Amniotic stem cell (primary cell): Measurements from ENCODE around the gene GOLPH3.
"Not testable (repeated sequence)": the region's sequence is repeated elsewhere in the genome, so short reads cannot be mapped to it uniquely, and the experiment has no call there.

Source experiments
- DNase-seq: peaks from one replicate; lab custom pipeline; 2025; lab: John Stamatoyannopoulos, UW

Gene GOLPH3

DNA sequence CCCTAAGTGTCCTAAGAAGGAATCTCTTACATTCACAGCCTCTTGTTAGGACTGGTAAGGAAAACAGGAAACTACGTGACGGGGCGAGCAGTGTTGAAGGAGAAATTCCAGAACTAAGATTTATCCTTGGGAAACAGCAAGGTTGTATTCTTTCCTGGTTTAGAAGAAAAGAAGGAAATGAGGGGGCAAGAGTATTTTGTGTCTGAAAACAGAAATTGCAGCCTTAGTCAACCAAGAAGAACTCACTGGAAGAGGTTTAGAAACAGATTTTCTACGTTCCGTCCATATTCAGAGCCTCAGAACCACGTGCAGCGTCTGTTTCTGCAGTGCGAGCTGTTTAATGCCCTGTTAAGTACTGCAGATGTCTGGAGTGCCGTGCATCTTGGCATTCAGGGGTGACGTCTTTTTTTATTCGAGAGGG is 75.2 kb downstream of the GOLPH3 start:
- no peak for DNase-seq

DNA sequence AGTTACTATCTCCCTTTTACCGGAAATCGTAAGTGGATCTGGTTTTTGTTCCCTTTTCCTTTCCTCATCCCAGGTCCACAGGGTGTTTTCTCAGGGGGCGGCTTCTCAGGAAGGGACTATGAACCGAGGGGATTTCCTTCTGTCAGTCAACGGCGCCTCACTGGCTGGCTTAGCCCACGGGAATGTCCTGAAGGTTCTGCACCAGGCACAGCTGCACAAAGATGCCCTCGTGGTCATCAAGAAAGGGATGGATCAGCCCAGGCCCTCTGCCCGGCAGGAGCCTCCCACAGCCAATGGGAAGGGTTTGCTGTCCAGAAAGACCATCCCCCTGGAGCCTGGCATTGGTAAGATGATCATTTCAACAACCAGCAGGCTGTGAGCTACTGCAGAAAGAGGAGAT is 75.8 kb downstream of the GOLPH3 start:
- DNase-seq: no peak

DNA sequence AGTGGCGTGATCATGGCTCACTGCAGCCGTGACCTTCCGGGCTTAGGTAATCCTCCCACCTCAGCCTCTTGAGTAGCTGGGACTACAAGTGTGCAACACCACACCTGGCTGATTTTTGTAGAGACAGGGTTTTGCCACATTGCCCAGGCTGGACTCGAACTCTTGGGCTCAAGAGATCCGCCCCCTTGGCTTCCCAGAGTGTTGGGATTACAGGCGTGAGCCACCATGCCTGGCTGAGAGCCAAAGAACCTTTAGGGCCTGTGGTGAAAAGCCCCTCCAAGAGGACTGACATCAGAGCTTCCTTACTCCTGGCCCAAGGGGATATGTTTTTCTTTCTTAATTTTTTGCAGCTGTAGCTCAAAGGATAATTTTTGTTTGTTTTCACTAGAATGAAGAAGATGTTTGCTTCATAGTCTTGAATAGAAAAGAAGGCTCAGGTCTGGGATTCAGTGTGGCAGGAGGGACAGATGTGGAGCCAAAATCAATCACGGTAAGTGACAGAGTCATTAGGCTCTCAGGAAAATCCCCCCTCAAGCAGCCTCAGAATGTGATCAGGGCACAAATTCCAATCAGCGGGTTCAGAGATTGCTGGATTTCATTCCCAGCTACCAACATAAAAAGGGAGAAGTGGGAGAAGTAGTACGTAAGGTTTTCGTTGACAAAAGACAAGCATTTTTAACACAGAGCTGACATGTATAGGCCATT is 77.1 kb downstream of the GOLPH3 start:
- DNase-seq: no peak

DNA sequence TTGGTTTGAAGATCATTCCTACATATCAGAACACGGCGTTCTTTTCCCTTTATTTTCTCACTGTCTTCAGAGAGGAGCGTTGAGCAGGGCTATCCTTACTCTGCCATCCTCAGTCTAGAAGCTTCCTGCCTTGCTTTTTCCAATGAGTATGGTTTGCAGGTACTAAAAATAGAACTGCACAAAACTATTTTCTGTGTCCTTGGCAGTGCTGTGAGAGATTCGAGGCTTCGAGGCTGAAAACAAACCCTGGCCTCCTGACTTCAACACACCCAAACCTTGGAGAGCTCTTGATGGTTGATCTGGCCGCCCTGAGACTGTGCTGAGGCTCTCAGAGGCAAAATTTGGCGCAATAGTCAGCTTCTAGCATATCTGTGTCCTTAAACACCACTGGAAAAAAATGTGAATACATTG is 78.9 kb downstream of the GOLPH3 start:
- DNase-seq: no peak

DNA sequence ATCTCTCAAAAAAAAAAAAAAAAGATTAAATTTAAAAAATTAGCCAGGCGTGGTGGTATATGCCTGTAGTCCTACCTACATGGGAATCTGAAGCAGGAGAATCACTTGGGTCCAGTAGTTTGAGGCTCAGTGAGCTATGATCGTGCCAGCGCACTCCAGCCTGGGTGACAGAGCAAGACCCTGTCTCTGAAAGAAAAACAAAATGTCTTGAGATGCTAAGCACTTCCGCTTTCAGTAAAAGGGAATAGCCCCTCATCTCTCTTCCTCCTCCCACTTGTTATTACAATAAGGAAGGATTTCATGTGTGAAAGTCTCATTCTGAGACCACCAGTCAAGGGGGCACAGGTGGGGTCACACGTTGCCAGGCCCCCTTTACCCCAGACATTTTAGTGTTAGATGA is 79.4 kb downstream of the GOLPH3 start:
- no peak for DNase-seq

DNA sequence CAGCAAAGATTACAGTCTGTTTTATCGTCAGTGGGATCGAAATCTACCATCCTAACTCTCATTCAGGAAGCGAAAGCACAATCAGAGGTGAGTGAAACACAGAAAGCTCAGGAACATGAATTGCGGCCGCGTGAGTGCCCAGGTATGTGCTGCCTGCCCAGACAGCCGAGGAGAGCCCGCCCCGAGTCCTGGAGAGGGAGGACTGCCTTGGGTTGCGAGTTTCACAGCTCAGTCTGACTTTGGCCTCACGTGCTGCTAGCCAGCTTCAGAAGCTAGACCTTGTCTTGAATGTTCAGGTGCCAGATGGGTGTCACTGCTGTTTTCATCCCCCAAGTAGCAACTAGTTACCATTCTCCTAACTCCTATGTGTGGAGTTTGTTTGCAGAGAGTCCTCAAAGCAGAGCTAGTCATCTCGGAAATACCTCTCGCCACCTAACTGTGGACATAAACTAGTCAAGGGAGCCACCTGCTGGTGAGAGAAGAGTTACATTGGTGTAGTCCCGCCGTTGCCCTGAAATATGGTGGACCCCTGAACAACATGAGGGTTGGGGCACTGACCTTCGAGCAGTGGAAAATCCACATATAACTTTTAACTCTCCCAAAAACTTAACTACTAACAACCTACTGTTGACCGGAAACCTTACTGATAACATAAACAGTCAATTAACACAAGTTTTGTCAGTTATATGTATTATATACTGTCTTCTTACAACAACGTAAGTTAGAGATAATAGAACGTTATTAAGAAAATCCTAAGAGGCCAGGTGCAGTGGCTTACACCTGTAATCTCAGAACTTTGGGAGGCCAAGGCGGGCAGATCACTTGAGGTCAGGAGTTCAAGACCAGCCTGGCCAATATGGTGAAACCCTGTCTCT is 80.9 kb downstream of the GOLPH3 start:
- peak; percentile 71 for DNase-seq

DNA sequence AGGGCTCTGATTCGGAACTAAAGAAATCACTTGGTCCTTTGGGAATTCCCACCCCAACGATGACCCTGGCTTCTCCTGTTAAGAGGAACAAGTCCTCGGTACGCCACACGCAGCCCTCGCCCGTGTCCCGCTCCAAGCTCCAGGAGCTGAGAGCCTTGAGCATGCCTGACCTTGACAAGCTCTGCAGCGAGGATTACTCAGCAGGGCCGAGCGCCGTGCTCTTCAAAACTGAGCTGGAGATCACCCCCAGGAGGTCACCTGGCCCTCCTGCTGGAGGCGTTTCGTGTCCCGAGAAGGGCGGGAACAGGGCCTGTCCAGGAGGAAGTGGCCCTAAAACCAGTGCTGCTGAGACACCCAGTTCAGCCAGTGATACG is 83.4 kb downstream of the GOLPH3 start:
- DNase-seq: no peak

DNA sequence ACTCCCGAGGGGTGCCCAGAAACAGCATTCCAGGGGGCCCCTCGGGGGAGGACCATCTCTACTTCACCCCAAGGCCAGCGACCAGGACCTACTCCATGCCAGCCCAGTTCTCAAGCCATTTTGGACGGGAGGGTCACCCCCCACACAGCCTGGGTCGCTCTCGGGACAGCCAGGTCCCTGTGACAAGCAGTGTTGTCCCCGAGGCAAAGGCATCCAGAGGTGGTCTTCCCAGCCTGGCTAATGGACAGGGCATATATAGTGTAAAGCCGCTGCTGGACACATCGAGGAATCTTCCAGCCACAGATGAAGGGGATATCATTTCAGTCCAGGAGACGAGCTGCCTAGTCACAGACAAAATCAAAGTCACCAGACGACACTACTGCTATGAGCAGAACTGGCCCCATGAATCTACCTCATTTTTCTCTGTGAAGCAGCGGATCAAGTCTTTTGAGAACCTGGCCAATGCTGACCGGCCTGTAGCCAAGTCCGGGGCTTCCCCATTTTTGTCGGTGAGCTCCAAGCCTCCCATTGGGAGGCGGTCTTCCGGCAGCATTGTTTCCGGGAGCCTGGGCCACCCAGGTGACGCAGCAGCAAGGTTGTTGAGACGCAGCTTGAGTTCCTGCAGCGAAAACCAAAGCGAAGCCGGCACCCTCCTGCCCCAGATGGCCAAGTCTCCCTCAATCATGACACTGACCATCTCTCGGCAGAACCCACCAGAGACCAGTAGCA is 83.9 kb downstream of the GOLPH3 start:
- DNase-seq: no peak

DNA sequence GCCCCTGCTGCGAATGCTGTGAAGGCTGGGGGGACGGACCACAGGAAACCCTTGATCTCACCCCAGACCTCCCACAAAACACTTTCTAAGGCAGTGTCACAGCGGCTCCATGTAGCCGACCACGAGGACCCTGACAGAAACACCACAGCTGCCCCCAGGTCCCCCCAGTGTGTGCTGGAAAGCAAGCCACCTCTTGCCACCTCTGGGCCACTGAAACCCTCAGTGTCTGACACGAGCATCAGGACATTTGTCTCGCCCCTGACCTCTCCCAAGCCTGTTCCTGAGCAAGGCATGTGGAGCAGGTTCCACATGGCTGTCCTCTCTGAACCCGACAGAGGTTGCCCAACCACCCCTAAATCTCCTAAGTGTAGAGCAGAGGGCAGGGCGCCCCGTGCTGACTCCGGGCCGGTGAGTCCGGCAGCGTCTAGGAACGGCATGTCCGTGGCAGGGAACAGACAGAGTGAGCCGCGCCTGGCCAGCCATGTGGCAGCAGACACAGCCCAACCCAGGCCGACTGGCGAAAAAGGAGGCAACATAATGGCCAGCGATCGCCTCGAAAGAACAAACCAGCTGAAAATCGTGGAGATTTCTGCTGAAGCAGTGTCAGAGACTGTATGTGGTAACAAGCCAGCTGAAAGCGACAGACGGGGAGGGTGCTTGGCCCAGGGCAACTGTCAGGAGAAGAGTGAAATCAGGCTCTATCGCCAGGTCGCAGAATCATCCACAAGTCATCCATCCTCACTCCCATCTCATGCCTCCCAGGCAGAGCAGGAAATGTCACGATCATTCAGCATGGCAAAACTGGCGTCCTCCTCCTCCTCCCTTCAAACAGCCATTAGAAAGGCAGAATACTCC is 84.7 kb downstream of the GOLPH3 start:
- no peak for DNase-seq

DNA sequence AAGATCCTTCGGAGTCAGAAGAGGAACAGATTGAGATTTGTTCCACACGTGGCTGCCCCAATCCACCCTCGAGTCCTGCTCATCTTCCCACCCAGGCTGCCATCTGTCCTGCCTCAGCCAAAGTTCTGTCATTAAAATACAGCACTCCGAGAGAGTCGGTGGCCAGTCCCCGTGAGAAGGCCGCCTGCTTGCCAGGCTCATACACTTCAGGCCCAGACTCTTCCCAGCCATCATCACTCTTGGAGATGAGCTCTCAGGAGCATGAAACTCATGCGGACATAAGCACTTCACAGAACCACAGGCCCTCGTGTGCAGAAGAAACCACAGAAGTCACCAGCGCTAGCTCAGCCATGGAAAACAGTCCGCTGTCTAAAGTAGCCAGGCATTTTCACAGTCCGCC is 85.9 kb downstream of the GOLPH3 start:
- DNase-seq: no peak

DNA sequence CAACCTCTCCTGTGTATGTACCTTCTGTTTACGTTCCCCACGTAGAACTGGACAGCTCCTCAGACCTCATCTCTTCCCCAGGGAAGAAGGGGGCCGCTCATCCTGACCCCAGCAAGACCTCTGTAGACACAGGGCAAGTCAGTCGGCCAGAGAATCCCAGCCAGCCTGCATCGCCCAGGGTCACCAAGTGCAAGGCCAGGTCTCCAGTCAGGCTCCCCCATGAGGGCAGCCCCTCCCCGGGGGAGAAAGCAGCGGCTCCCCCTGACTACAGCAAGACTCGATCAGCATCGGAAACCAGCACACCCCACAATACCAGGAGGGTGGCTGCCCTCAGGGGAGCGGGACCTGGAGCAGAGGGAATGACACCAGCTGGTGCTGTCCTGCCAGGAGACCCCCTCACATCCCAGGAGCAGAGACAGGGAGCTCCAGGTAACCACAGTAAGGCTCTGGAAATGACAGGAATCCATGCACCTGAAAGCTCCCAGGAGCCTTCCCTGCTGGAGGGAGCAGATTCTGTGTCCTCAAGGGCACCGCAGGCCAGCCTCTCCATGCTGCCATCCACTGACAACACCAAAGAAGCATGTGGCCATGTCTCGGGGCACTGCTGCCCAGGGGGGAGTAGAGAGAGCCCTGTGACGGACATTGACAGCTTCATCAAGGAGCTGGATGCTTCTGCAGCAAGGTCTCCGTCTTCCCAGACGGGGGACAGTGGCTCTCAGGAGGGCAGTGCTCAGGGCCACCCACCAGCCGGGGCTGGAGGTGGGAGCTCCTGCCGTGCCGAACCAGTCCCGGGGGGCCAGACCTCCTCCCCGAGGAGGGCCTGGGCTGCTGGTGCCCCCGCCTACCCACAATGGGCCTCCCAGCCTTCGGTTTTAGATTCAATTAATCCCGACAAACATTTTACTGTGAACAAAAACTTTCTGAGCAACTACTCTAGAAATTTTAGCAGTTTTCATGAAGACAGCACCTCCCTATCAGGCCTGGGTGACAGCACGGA is 86.7 kb downstream of the GOLPH3 start:
- no peak for DNase-seq

DNA sequence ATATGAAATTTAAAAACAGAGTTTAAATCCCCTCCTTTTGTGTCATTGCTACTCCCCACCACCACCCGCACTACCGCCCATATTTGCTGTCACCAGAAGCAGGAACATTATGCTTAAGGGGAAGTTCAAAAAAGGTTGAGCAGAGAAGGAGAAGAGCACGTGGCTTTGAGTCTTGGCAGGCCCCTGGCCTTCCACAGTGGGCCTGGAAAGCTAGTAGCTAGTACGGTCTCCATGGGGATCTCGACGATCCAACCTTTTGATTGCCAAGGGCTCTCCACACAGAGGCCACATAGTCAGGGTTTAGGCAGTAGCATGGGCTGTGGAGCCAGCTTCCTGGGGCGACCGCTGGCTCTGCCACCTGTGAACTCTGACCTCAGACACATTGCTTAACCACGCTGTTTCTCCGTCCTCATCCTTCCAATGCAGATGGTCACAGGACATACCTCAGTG is 90.1 kb downstream of the GOLPH3 start:
- DNase-seq: no peak

DNA sequence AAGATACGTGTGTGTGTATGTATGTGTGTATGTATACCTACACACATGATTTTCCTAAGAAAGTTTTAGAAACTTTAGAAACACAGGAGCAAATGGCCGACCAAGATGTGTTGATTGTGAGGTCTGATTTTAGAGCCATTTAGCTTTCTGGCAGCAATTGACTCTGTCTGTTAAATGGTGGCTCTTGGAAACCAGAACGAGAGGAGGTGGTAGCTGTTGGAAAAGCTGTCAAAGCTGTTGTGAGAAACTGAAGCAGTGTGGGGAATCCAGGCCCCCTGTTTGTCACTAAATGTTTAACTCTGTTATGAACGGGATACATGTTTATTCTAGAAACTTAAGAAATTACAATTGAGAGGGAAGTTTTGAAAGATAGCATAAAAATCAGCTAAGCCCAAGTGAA is 91.4 kb downstream of the GOLPH3 start:
- no peak for DNase-seq

DNA sequence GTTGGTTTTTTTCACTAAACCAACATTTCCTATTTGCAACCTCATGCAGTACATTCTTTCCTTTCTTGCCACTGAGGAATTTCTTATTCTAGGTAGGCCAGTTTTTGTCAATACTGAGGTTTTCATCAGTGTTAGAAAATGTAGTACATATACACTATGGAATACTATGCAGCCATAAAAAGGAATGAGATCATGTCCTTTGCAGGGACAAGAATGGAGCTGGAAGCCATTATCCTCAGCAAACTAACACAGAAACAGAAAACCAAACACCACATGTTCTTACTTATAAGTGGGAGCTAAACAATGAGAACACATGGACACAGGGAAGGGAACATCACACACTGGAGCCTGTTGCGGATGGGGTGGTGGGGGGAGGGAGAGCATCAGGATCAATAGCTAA is 93.6 kb downstream of the GOLPH3 start:
- not testable (repeated sequence) for DNase-seq

DNA sequence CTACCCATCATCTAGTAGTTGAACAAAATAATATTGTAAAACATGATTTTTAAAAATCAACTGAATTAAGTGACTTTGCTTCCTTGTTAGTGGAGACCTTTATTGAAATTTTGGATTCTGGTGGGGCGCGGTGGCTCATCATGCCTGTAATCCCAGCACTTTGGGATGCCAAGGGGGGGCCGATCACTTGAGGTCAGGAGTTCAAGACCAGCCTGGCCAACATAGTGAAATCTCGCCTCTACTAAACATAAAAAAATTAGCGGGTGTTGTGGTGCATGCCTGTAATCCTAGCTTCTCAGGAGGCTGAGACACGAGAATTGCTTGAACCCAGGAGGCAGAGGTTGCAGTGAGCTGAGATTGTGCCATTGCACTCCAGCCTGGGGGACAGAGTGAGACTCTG is 95.3 kb downstream of the GOLPH3 start:
- not testable (repeated sequence) for DNase-seq

DNA sequence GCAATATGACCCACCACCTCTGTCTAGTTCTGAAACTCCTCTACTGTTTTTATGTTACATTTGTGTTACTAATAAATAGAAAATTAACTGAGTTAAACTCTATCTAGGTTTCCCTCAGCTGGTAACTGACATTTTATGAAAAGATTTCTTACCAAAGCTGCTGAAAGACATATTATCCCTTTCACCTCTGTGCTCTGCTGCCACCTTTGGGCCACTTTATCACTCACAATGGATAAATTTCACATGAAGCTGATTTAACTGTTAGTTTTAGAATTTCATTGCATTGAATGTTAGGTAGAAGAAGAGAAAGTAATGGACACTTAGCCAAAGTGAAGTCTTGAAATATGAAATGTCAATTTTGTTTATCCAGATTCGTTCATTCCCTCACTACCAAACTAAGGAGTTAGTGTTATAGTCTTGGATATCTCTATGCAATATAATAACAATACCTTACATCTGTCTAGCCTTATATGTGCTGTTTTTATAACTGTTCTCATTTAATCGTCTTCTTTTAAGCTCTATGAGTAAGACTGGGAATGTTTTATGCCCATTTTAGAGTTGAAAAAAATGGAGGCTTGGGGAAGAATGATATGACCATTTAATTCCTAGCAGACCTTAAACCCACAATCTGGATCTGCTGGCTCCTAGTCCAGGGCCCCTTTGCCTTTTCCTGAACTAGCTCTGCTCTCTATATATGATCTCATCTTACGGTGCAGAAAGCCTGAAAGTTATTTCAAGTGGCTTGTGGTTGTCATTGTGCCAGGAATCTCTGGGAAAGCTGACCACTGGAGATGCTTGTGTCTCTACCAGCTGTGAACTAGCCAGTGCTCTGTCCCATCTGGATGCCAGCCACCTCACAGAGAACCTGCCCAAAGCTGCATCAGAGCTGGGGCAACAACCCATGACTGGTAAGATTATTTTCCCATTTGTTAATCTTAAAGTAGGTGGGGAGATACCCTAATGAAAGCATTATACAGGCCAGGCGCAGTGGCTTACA is 97.1 kb downstream of the GOLPH3 start:
- DNase-seq: peak; percentile 61
